NCI-H526 treated with DMSO at 0.1 percent for 48 hours (cell line): Measurements from ENCODE around the gene MACF1.
"Not testable (repeated sequence)": the region's sequence is repeated elsewhere in the genome, so short reads cannot be mapped to it uniquely, and the experiment has no call there.

Source experiments
- DNase-seq: peaks from one replicate; lab custom pipeline; 2025; lab: John Stamatoyannopoulos, UW

Gene MACF1

GRCh38 chr1:39413902-39414528, 209.5 kb downstream of the MACF1 start:
- no peak for DNase-seq

- DNase-seq, result no peak
These were observed 211.1 kb downstream of the MACF1 start for GRCh38 chr1:39415553-39415952.

- no peak for DNase-seq
These were observed 212.1 kb downstream of the MACF1 start for GRCh38 chr1:39416609-39417008.

GRCh38 chr1:39418236-39418635, 213.7 kb downstream of the MACF1 start:
- DNase-seq, result no peak

GRCh38 chr1:39420493-39420892, 216.0 kb downstream of the MACF1 start:
- DNase-seq, result no peak

GRCh38 chr1:39422614-39423013, 218.1 kb downstream of the MACF1 start:
- DNase-seq, result no peak

- DNase-seq, result no peak
These were observed 220.7 kb downstream of the MACF1 start for GRCh38 chr1:39425151-39425550.

GRCh38 chr1:39425634-39426033, 221.1 kb downstream of the MACF1 start:
- DNase-seq, result no peak

GRCh38 chr1:39426346-39426745, 221.9 kb downstream of the MACF1 start:
- DNase-seq, result no peak

- DNase-seq, result no peak
These were observed 222.9 kb downstream of the MACF1 start for GRCh38 chr1:39427374-39427773.

- no peak for DNase-seq
These were observed 223.4 kb downstream of the MACF1 start for GRCh38 chr1:39427912-39428311.

GRCh38 chr1:39431927-39432326, 227.4 kb downstream of the MACF1 start:
- no peak for DNase-seq

GRCh38 chr1:39434797-39435395, 230.4 kb downstream of the MACF1 start:
- DNase-seq, result no peak

- DNase-seq, result no peak
These were observed 231.1 kb downstream of the MACF1 start for GRCh38 chr1:39435597-39435996.

- DNase-seq, result no peak
These were observed 232.3 kb downstream of the MACF1 start for GRCh38 chr1:39436842-39437241.

- no peak for DNase-seq
These were observed 233.5 kb downstream of the MACF1 start for GRCh38 chr1:39438042-39438441.

- no peak for DNase-seq
These were observed 236.4 kb downstream of the MACF1 start for GRCh38 chr1:39440856-39441255.

- no peak for DNase-seq
These were observed 237.3 kb downstream of the MACF1 start for GRCh38 chr1:39441797-39442196.

GRCh38 chr1:39445573-39445972, 241.1 kb downstream of the MACF1 start:
- DNase-seq, result no peak

- no peak for DNase-seq
These were observed 242.6 kb downstream of the MACF1 start for GRCh38 chr1:39446986-39447567.

- DNase-seq, result not testable (repeated sequence)
These were observed 245.5 kb downstream of the MACF1 start for GRCh38 chr1:39450041-39450440.

- no peak for DNase-seq
These were observed 246.6 kb downstream of the MACF1 start for GRCh38 chr1:39450956-39451606.

- DNase-seq, result no peak
These were observed 247.6 kb downstream of the MACF1 start for GRCh38 chr1:39452081-39452480.
